Measurements from ENCODE around the gene XAB2. TPM values are rescaled to one million over a fixed set of nuclear protein-coding genes. Genes with fewer than 3 reads are reported as not detected.

Gene XAB2
- total RNA-seq, 1 experiment from 2014 or later: 36.9 TPM

- in situ Hi-C loops (cut with HindIII; ENCODE audit: low pct_unique_long_range_greater_than_20kb, low sequenced_read_pairs): no loop called here
- intact Hi-C loops (cut with micrococcal nuclease; ENCODE audit: unreplicated experiment): no loop called here
- no peak for DNase-seq (ENCODE audit: low read depth, low spot score)
- no peak for TF ChIP-seq CTCF (IDR thresholded peaks at IDR 0.05)
- TF ChIP-seq POLR2AphosphoS5 (IDR thresholded peaks at IDR 0.05; ENCODE audit: low read depth, low read length): no peak
- no peak for TF ChIP-seq TCF7L2 (IDR thresholded peaks at IDR 0.05; ENCODE audit: low read depth, low read length)
- no peak for TF ChIP-seq REST (IDR thresholded peaks at IDR 0.05; ENCODE audit: insufficient read depth in 1 of 2, low read depth in 2 of 2, low read length in 1 of 2)
- no peak for TF ChIP-seq SIN3A (IDR thresholded peaks at IDR 0.05; ENCODE audit: borderline replicate concordance, insufficient read depth, low read depth, low read length)
- Histone ChIP-seq H3K36me3 (ENCODE audit: control insufficient read depth, insufficient read depth, low read length) (peaks cover 11% of the 10 kb centered on the region; the same call in 1 of the 2 replicates), H3K9me3 (ENCODE audit: control insufficient read depth, insufficient read depth, low read depth, low read length) (no peaks in the 10 kb centered on the region), H3K27ac (ENCODE audit: low read length) (no peak overlapping the region), H3K4me3 (ENCODE audit: low read depth in 2 of 2, low read length in 2 of 2) (no peak overlapping the region), H3K4me1 (ENCODE audit: control insufficient read depth, insufficient read depth, low read length) (peaks cover 9% of the 10 kb centered on the region), H3K27me3 (ENCODE audit: control insufficient read depth, insufficient read depth, low read length) (no peaks in the 10 kb centered on the region)
- BruUV-seq (replicated peaks): no TSS peak
- ATAC-seq: no peak
- POLR2A ChIA-PET: no interaction called here
- CTCF ChIA-PET: no interaction called here
These were observed 2.2 kb upstream of the XAB2 start for GRCh38 chr19:7631577-7631976.

GRCh38 chr19:7628589-7629311 lies 595 bp downstream of the XAB2 start:
- peak overlapping the region; percentile 100 for H3K4me3 ChIP-seq (ENCODE audit: low read depth in 2 of 2, low read length in 2 of 2)
- TF ChIP-seq REST (IDR thresholded peaks at IDR 0.05; ENCODE audit: insufficient read depth in 1 of 2, low read depth in 2 of 2, low read length in 1 of 2) (no peak), TCF7L2 (IDR thresholded peaks at IDR 0.05; ENCODE audit: low read depth, low read length) (no peak), CTCF (IDR thresholded peaks at IDR 0.05) (no peak), POLR2AphosphoS5 (IDR thresholded peaks at IDR 0.05; ENCODE audit: low read depth, low read length) (no peak), SIN3A (IDR thresholded peaks at IDR 0.05; ENCODE audit: borderline replicate concordance, insufficient read depth, low read depth, low read length) (no peak)
- peak overlapping the region; percentile 92 for H3K27ac ChIP-seq (ENCODE audit: low read length)
- peaks cover 9% of the 10 kb centered on the region; the same call in 1 of the 2 replicates for H3K4me1 ChIP-seq (ENCODE audit: control insufficient read depth, insufficient read depth, low read length)
- DNase-seq (ENCODE audit: low read depth, low spot score) (no peak), ATAC-seq (no peak)
- CTCF ChIA-PET: interaction anchor here (0.6 to 0.8 kb wide), 2 partner anchors 70 to 275 kb away, joined by 3 to 10 read pairs; no protein-coding TSS in a partner anchor
- intact Hi-C loops (cut with micrococcal nuclease; ENCODE audit: unreplicated experiment) (no loop called here), in situ Hi-C loops (cut with HindIII; ENCODE audit: low pct_unique_long_range_greater_than_20kb, low sequenced_read_pairs) (no loop called here)
- BruUV-seq (replicated peaks): TSS peak; percentile 96
- peaks cover 11% of the 10 kb centered on the region; the same call in 1 of the 2 replicates for H3K36me3 ChIP-seq (ENCODE audit: control insufficient read depth, insufficient read depth, low read length)
- no peaks in the 10 kb centered on the region for H3K27me3 ChIP-seq (ENCODE audit: control insufficient read depth, insufficient read depth, low read length)
- no peaks in the 10 kb centered on the region for H3K9me3 ChIP-seq (ENCODE audit: control insufficient read depth, insufficient read depth, low read depth, low read length)
- POLR2A ChIA-PET: interaction anchor here (0.5 kb wide), 2 partner anchors 221 to 559 kb away, joined by 3 to 9 read pairs; partner anchors contain the start of gene ZNF557
